DMS53 treated with DMSO at 0.1 percent for 48 hours (cell line): Measurements from ENCODE around the gene MARCHF3.
A peak's percentile ranks its signal among the peaks of the same experiment; 100 is the strongest.
"Not testable (repeated sequence)": the region's sequence is repeated elsewhere in the genome, so short reads cannot be mapped to it uniquely, and the experiment has no call there.

Experiments used
- DNase-seq: peaks from one replicate; lab custom pipeline; 2025; ENCODE audit not compliant: unreplicated experiment; lab: John Stamatoyannopoulos, UW

MARCHF3 gene

GRCh38 chr5:127012916-127013315 lies 17.4 kb downstream of the MARCHF3 start:
- DNase-seq = no peak

GRCh38 chr5:127011961-127012644 lies 18.3 kb downstream of the MARCHF3 start:
- DNase-seq = no peak

- DNase-seq = no peak
Observed at GRCh38 chr5:127011153-127011552, 19.2 kb downstream of the MARCHF3 start.

- DNase-seq = no peak
Observed at GRCh38 chr5:127010362-127010761, 20.0 kb downstream of the MARCHF3 start.

- no peak for DNase-seq
Observed at GRCh38 chr5:127009784-127010183, 20.6 kb downstream of the MARCHF3 start.

- DNase-seq = no peak
Observed at GRCh38 chr5:127008300-127008975, 21.9 kb downstream of the MARCHF3 start.

GRCh38 chr5:127007522-127007921 lies 22.8 kb downstream of the MARCHF3 start:
- no peak for DNase-seq

GRCh38 chr5:127006744-127007143 lies 23.6 kb downstream of the MARCHF3 start:
- no peak for DNase-seq

- DNase-seq = not testable (repeated sequence)
Observed at GRCh38 chr5:127005282-127005681, 25.1 kb downstream of the MARCHF3 start.

- DNase-seq = no peak
Observed at GRCh38 chr5:127004721-127005120, 25.6 kb downstream of the MARCHF3 start.

GRCh38 chr5:127003798-127004495 lies 26.4 kb downstream of the MARCHF3 start:
- DNase-seq = no peak

- DNase-seq = no peak
Observed at GRCh38 chr5:127002390-127002789, 28.0 kb downstream of the MARCHF3 start.

- no peak for DNase-seq
Observed at GRCh38 chr5:127001621-127002296, 28.6 kb downstream of the MARCHF3 start.

GRCh38 chr5:126998895-126999570 lies 31.3 kb downstream of the MARCHF3 start:
- no peak for DNase-seq

GRCh38 chr5:126998201-126998631 lies 32.1 kb downstream of the MARCHF3 start:
- DNase-seq = peak; percentile 80

GRCh38 chr5:126995689-126996088 lies 34.7 kb downstream of the MARCHF3 start:
- no peak for DNase-seq

- DNase-seq = no peak
Observed at GRCh38 chr5:126995039-126995438, 35.3 kb downstream of the MARCHF3 start.

- DNase-seq = no peak
Observed at GRCh38 chr5:126994485-126994884, 35.9 kb downstream of the MARCHF3 start.

- DNase-seq = no peak
Observed at GRCh38 chr5:126988021-126988569, 42.3 kb downstream of the MARCHF3 start.

GRCh38 chr5:126987271-126987899 lies 43.0 kb downstream of the MARCHF3 start:
- DNase-seq = no peak
